Measurements from ENCODE around the gene UTP18. TPM values are rescaled to one million over a fixed set of nuclear protein-coding genes. Genes with fewer than 3 reads are reported as not detected.
A peak's percentile ranks its signal among the peaks of the same experiment; 100 is the strongest.

The UTP18 gene
- total and polyA plus RNA-seq, 2 of the 13 experiments (the other 11 are each of a cell fraction or from before 2014, with no cell fraction given) = 35.2 to 104 TPM

- TF ChIP-seq TFAP4 (IDR thresholded peaks at IDR 0.05; ENCODE audit: borderline replicate concordance, low read depth) (no peak), ISL2 (CRISPR knock-in tag; IDR thresholded peaks at IDR 0.05) (peak; percentile 65), ZNF598 (CRISPR knock-in tag; IDR thresholded peaks at IDR 0.05; ENCODE audit: borderline replicate concordance) (no peak), AHR (CRISPR knock-in tag; IDR thresholded peaks at IDR 0.05) (no peak), GLMP (CRISPR knock-in tag; IDR thresholded peaks at IDR 0.05; ENCODE audit: borderline replicate concordance) (no peak), RELA (CRISPR knock-in tag; IDR thresholded peaks at IDR 0.05) (no peak), ZNF253 (CRISPR knock-in tag; IDR thresholded peaks at IDR 0.05; ENCODE audit: borderline replicate concordance) (no peak), CERS6 (CRISPR knock-in tag; IDR thresholded peaks at IDR 0.05) (no peak), IKZF1 (IDR thresholded peaks at IDR 0.05) (no peak), TCF12 (IDR thresholded peaks at IDR 0.05) (no peak), TCF12 (CRISPR knock-in tag; IDR thresholded peaks at IDR 0.05) (no peak), HOXA3 (CRISPR knock-in tag; IDR thresholded peaks at IDR 0.05) (peak; percentile 42; the same call in 1 of the 2 replicates), CREB1 (IDR thresholded peaks at IDR 0.05) (no peak), CREB1 (CRISPR knock-in tag; IDR thresholded peaks at IDR 0.05) (peak; percentile 36; the same call in 1 of the 2 replicates), TCF7L2 (IDR thresholded peaks at IDR 0.05; ENCODE audit: low read depth, low read length) (no peak), PITX1 (CRISPR knock-in tag; IDR thresholded peaks at IDR 0.05) (0 out of 2 replicates have a peak, but pooled peaks have one; percentile 31), MEIS1 (CRISPR knock-in tag; IDR thresholded peaks at IDR 0.05; ENCODE audit: borderline replicate concordance) (no peak), ZNF317 (CRISPR knock-in tag; IDR thresholded peaks at IDR 0.05) (no peak), ZNF562 (CRISPR knock-in tag; IDR thresholded peaks at IDR 0.05; ENCODE audit: borderline replicate concordance) (no peak), ZNF260 (CRISPR knock-in tag; IDR thresholded peaks at IDR 0.05; ENCODE audit: borderline replicate concordance, low read depth) (no peak)
- TF ChIP-seq, protein P1, sequence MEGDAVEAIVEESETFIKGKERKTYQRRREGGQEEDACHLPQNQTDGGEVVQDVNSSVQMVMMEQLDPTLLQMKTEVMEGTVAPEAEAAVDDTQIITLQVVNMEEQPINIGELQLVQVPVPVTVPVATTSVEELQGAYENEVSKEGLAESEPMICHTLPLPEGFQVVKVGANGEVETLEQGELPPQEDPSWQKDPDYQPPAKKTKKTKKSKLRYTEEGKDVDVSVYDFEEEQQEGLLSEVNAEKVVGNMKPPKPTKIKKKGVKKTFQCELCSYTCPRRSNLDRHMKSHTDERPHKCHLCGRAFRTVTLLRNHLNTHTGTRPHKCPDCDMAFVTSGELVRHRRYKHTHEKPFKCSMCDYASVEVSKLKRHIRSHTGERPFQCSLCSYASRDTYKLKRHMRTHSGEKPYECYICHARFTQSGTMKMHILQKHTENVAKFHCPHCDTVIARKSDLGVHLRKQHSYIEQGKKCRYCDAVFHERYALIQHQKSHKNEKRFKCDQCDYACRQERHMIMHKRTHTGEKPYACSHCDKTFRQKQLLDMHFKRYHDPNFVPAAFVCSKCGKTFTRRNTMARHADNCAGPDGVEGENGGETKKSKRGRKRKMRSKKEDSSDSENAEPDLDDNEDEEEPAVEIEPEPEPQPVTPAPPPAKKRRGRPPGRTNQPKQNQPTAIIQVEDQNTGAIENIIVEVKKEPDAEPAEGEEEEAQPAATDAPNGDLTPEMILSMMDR (CRISPR knock-in tag; IDR thresholded peaks at IDR 0.05) = no peak
- TF ChIP-seq, protein P2, sequence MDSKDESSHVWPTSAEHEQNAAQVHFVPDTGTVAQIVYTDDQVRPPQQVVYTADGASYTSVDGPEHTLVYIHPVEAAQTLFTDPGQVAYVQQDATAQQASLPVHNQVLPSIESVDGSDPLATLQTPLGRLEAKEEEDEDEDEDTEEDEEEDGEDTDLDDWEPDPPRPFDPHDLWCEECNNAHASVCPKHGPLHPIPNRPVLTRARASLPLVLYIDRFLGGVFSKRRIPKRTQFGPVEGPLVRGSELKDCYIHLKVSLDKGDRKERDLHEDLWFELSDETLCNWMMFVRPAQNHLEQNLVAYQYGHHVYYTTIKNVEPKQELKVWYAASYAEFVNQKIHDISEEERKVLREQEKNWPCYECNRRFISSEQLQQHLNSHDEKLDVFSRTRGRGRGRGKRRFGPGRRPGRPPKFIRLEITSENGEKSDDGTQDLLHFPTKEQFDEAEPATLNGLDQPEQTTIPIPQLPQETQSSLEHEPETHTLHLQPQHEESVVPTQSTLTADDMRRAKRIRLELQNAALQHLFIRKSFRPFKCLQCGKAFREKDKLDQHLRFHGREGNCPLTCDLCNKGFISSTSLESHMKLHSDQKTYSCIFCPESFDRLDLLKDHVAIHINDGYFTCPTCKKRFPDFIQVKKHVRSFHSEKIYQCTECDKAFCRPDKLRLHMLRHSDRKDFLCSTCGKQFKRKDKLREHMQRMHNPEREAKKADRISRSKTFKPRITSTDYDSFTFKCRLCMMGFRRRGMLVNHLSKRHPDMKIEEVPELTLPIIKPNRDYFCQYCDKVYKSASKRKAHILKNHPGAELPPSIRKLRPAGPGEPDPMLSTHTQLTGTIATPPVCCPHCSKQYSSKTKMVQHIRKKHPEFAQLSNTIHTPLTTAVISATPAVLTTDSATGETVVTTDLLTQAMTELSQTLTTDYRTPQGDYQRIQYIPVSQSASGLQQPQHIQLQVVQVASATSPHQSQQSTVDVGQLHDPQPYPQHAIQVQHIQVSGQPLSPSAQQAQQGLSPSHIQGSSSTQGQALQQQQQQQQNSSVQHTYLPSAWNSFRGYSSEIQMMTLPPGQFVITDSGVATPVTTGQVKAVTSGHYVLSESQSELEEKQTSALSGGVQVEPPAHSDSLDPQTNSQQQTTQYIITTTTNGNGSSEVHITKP (CRISPR knock-in tag; IDR thresholded peaks at IDR 0.05; ENCODE audit: low read depth) = 0 out of 2 replicates have a peak, but pooled peaks have one; percentile 39
Observed at GRCh38 chr17:51346218-51346982, 86.1 kb downstream of the UTP18 start (continued).

Data from HepG2 (cell line).